Trophoblast cell (in vitro differentiated cells and primary cell): ENCODE data around the gene NUDT2.

Source experiments
- DNase-seq, 2 donors: peaks; one replicate each; pipeline ENCODE4 v3.0.0-alpha.2; 2016
- H2AFZ ChIP-seq: 2 replicates; pipeline ENCODE4 v1.6.1; 2013; ENCODE audit warnings: low read length, moderate library complexity, mild to moderate bottlenecking; ENCODE audit not compliant: insufficient read depth, poor library complexity
- H2AK5ac ChIP-seq: 2 replicates; pipeline ENCODE4 v1.6.1; 2013; ENCODE audit warnings: mild to moderate bottlenecking, low read length
- H2BK120ac ChIP-seq: 2 replicates; pipeline ENCODE4 v1.6.1; 2013; ENCODE audit warnings: low read length, mild to moderate bottlenecking, moderate library complexity; ENCODE audit not compliant: insufficient read depth, poor library complexity
- H2BK12ac ChIP-seq: 2 replicates; pipeline ENCODE4 v1.6.1; 2013; ENCODE audit warnings: mild to moderate bottlenecking, low read length, moderate library complexity
- H2BK5ac ChIP-seq: 2 replicates; pipeline ENCODE4 v1.6.1; 2013; ENCODE audit warnings: low read length, low read depth, moderate library complexity, mild to moderate bottlenecking; ENCODE audit not compliant: poor library complexity
- H3K14ac ChIP-seq: 2 replicates; pipeline ENCODE4 v1.6.1; 2013; ENCODE audit warnings: mild to moderate bottlenecking, low read length
- H3K18ac ChIP-seq: 2 replicates; pipeline ENCODE4 v1.6.1; 2013; ENCODE audit warnings: mild to moderate bottlenecking, low read length
- H3K23ac ChIP-seq: 2 replicates; pipeline ENCODE4 v1.6.1; 2013; ENCODE audit warnings: low read length
- H3K27ac ChIP-seq: 2 replicates; pipeline ENCODE4 v1.5.1; 2013; ENCODE audit warnings: low read depth, mild to moderate bottlenecking, inconsistent platforms, low read length, moderate library complexity
- H3K27me3 ChIP-seq: 2 replicates; pipeline ENCODE4 v1.6.1; 2013; ENCODE audit warnings: inconsistent platforms, mild to moderate bottlenecking, low read length, moderate library complexity; ENCODE audit not compliant: insufficient read depth
- H3K36me3 ChIP-seq, 2 experiments: 1 replicate in 1 of 2; 2 replicates in 1 of 2; pipeline ENCODE4 v1.6.1; 2013; ENCODE audit warnings: low read length in 2 of 2, mild to moderate bottlenecking in 2 of 2, moderate library complexity in 1 of 2; ENCODE audit not compliant: insufficient read depth in 2 of 2, control insufficient read depth in 1 of 2
- H3K4ac ChIP-seq: 2 replicates; pipeline ENCODE4 v1.6.1; 2013; ENCODE audit warnings: low read depth, mild to moderate bottlenecking, low read length, moderate library complexity
- H3K4me1 ChIP-seq, 2 experiments: 1 replicate in 1 of 2; 2 replicates in 1 of 2; pipeline ENCODE4 v1.6.1; 2013; ENCODE audit warnings: low read length in 2 of 2, mild to moderate bottlenecking in 2 of 2, moderate library complexity in 1 of 2; ENCODE audit not compliant: insufficient read depth in 2 of 2, control insufficient read depth in 1 of 2
- H3K4me2 ChIP-seq: 2 replicates; pipeline ENCODE4 v1.6.1; 2013; ENCODE audit warnings: inconsistent platforms, mild to moderate bottlenecking, low read length, moderate library complexity
- H3K4me3 ChIP-seq: 2 replicates; pipeline ENCODE4 v1.5.1; 2013; ENCODE audit warnings: mild to moderate bottlenecking, low read depth, low read length, inconsistent platforms
- H3K79me1 ChIP-seq: one replicate; pipeline ENCODE4 v1.6.1; 2013; ENCODE audit warnings: low read length
- H3K79me2 ChIP-seq: 2 replicates; pipeline ENCODE4 v1.6.1; 2013; ENCODE audit warnings: low read length, mild to moderate bottlenecking; ENCODE audit not compliant: control insufficient read depth, insufficient read depth, poor library complexity
- H3K9ac ChIP-seq: 2 replicates; pipeline ENCODE4 v1.6.1; 2013; ENCODE audit warnings: mild to moderate bottlenecking, low read length
- H3K9me3 ChIP-seq: 2 replicates; pipeline ENCODE4 v1.6.1; 2013; ENCODE audit warnings: low read depth, mild to moderate bottlenecking, control low read depth, inconsistent platforms, low read length; ENCODE audit not compliant: insufficient read depth
- H4K12ac ChIP-seq: 2 replicates; pipeline ENCODE4 v1.6.1; 2013; ENCODE audit warnings: low read depth, mild to moderate bottlenecking, low read length, moderate library complexity
- H4K8ac ChIP-seq: 2 replicates; pipeline ENCODE4 v1.6.1; 2013; ENCODE audit warnings: low read depth, mild to moderate bottlenecking, low read length, moderate library complexity
- H4K91ac ChIP-seq: one replicate; pipeline ENCODE4 v1.6.1; 2013; ENCODE audit warnings: low read depth, mild to moderate bottlenecking, low read length, moderate library complexity
- WGBS: extraction: QIAGEN DNeasy Blood & Tissue Kit; methylation state at CpG from one replicate; pipeline ENCODE4 v1.1.7; 2013; ENCODE audit warnings: missing lambda C conversion rate; ENCODE audit not compliant: insufficient read length, insufficient coverage; ENCODE audit errors: extremely low coverage; 5-methylcytosine and 5-hydroxymethylcytosine counted together

The NUDT2 gene

DNA sequence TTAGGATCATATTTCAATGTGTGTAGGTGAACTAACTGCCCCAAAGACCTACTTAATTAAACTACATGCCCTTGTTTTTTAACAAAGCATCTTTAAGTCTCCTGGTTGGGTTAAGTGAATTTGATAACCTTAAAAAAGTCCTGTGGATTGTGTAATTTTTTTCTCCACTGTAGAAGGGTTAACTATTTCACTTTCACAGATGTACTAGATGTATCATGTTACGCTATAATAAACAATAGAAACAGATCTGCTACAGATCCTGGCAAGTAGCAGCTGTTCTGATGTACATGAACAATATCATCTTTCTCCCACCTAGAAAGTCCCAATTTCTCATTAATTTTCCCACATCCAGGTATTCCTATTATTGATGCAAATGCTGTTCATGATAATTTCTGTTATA, 19.2 kb upstream of the NUDT2 start:
- Histone ChIP-seq H2AK5ac (no peak overlapping the region), H2BK5ac (no peak overlapping the region), H4K12ac (no peak overlapping the region), H3K36me3 (no peaks in the 10 kb centered on the region), H3K9ac (no peak overlapping the region), H3K4me3 (no peak overlapping the region), H3K23ac (no peak overlapping the region), H2AFZ (no peak overlapping the region), H3K27ac (no peak overlapping the region), H3K9me3 (no peaks in the 10 kb centered on the region), H2BK12ac (no peak overlapping the region), H3K14ac (no peak overlapping the region), H3K4me1 (no peaks in the 10 kb centered on the region), H3K4me2 (no peak overlapping the region), H2BK120ac (no peak overlapping the region), H3K18ac (no peak overlapping the region), H3K4ac (no peak overlapping the region), H3K79me2 (no peaks in the 10 kb centered on the region), H3K27me3 (no peaks in the 10 kb centered on the region), H4K91ac (no peak overlapping the region), H3K79me1 (no peaks in the 10 kb centered on the region), H4K8ac (no peak overlapping the region)
- no peak for DNase-seq
- WGBS = no CpG with 5 or more reads among the region's 1 CpG

DNA sequence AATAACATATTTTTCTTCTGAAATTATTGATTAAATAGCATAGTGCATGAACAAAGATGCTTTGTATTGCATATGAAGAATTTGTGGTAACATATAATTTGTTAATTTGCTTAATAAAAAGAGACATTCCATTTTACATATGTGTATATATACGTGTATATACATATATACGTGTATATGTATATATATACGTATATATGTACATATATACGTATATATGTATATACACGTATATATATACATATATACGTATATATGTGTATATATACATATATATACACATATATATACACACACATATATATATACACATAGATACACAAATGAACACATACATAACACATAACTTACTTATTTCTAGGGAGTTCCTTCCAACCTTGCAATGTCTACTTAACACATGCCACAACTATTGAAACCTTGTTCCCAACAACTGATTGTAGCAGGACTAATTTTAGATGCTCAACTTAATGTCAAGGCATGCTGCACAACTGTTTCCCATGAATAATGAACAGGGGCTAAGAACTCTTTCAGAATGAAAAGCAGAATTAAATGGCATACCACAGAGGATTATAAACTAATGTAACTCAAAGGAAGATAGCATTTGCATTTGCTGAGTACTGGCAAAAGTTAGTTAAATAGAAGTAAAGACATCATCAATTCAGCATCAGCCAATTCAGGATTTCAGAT, 17.7 kb upstream of the NUDT2 start:
- Histone ChIP-seq H4K12ac (no peak overlapping the region), H3K36me3 (no peaks in the 10 kb centered on the region), H3K9me3 (no peaks in the 10 kb centered on the region), H2BK120ac (no peak overlapping the region), H3K79me2 (no peaks in the 10 kb centered on the region), H3K4ac (no peak overlapping the region), H3K79me1 (no peaks in the 10 kb centered on the region), H4K91ac (no peak overlapping the region), H2BK5ac (no peak overlapping the region), H3K27ac (no peak overlapping the region), H3K9ac (no peak overlapping the region), H3K18ac (no peak overlapping the region), H4K8ac (no peak overlapping the region), H3K14ac (no peak overlapping the region), H2BK12ac (no peak overlapping the region), H3K27me3 (no peaks in the 10 kb centered on the region), H2AK5ac (no peak overlapping the region), H3K4me2 (no peak overlapping the region), H3K4me3 (no peak overlapping the region), H3K23ac (no peak overlapping the region), H2AFZ (no peak overlapping the region), H3K4me1 (no peaks in the 10 kb centered on the region)
- DNase-seq = no peak
- WGBS = no CpG with 5 or more reads among the region's 6 CpGs

DNA sequence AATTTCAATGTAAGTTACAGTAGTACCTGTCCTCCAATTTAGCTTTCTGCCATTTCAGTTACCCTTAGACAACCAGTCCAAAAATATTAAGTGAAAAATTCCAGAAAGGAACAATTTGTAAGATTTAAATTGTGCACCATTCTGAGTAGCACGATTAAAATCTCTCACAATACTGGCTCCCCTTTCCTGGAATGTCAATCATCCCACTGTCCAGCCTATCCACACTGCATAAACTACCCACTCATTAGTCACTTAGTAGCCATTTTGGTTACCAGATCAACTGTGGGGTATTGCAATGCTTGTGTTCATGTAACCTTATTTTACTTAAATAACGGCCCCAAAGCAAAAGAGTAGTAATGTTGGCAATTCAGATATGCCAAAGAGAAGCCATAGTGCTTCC, 11.9 kb upstream of the NUDT2 start:
- Histone ChIP-seq H3K9ac (no peak overlapping the region), H3K27me3 (no peaks in the 10 kb centered on the region), H3K9me3 (no peaks in the 10 kb centered on the region), H2AK5ac (no peak overlapping the region), H3K4me3 (no peak overlapping the region), H3K23ac (no peak overlapping the region), H3K4ac (no peak overlapping the region), H4K12ac (no peak overlapping the region), H2BK120ac (no peak overlapping the region), H2BK5ac (no peak overlapping the region), H3K79me1 (no peaks in the 10 kb centered on the region), H3K14ac (no peak overlapping the region), H3K27ac (no peak overlapping the region), H3K18ac (no peak overlapping the region), H3K4me2 (no peak overlapping the region), H2BK12ac (no peak overlapping the region), H3K4me1 (no peaks in the 10 kb centered on the region), H3K79me2 (no peaks in the 10 kb centered on the region), H4K8ac (no peak overlapping the region), H4K91ac (no peak overlapping the region), H2AFZ (no peak overlapping the region), H3K36me3 (peaks cover 0 to 2% of the 10 kb centered on the region in 2 experiments)
- no CpG with 5 or more reads among the region's 2 CpGs for WGBS
- DNase-seq = no peak

DNA sequence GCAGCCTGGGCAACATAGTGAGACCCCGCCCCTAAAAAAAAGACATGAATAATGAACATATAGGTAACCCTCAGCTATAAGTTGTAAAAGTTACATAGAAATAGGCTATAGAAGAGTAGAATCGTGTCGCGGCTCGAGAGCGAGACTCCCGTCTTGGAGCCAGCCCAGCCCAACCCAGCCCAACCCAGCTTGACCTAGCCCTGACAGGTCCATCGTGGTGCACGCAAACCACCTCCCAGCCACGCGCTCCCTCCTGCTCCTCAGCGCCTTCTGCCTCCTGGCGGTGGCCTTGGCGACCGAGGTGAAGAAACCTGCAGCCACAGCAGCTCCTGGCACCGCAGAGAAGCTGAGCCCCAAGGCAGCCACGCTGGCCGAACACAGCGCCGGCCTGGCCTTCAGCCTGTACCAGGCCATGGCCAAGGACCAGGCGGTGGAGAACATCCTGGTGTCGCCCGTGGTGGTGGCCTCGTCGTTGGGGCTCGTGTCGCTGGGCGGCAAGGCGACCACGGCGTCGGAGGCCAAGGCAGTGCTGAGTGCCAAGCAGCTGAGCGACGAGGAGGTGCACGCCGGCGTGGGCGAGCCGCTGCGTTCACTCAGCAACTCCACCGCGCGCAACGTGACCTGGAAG, 11.1 kb upstream of the NUDT2 start:
- no peak for DNase-seq

More for the DNA sequence above, 11.1 kb upstream of the NUDT2 start:
- no peak overlapping the region for H2BK120ac ChIP-seq
- H4K91ac ChIP-seq = no peak overlapping the region
- no peak overlapping the region for H2BK5ac ChIP-seq
- no peak overlapping the region for H3K9ac ChIP-seq
- no peak overlapping the region for H3K4ac ChIP-seq
- no peak overlapping the region for H3K27ac ChIP-seq
- H3K27me3 ChIP-seq = no peaks in the 10 kb centered on the region
- no peak overlapping the region for H3K18ac ChIP-seq
- H4K8ac ChIP-seq = no peak overlapping the region
- WGBS = no CpG with 5 or more reads among the region's 44 CpGs
- H3K4me2 ChIP-seq = no peak overlapping the region
- H3K36me3 ChIP-seq = peaks cover 0 to 2% of the 10 kb centered on the region in 2 experiments
- no peaks in the 10 kb centered on the region for H3K4me1 ChIP-seq
- no peak overlapping the region for H2AFZ ChIP-seq
- H2AK5ac ChIP-seq = no peak overlapping the region
- no peak overlapping the region for H3K14ac ChIP-seq
- H3K23ac ChIP-seq = no peak overlapping the region
- H3K79me1 ChIP-seq = no peaks in the 10 kb centered on the region
- no peak overlapping the region for H2BK12ac ChIP-seq
- no peak overlapping the region for H4K12ac ChIP-seq
- H3K9me3 ChIP-seq = no peaks in the 10 kb centered on the region
- no peak overlapping the region for H3K4me3 ChIP-seq
- no peaks in the 10 kb centered on the region for H3K79me2 ChIP-seq
